Cardiac muscle cell (in vitro differentiated cells and primary cell): ENCODE results near the gene SYNCRIP. TPM values are rescaled to one million over a fixed set of nuclear protein-coding genes. Genes with fewer than 3 reads are reported as not detected.

Source experiments
- DNase-seq, 2 donors: peaks; one replicate each; pipeline versions ENCODE4 v3.0.0 to v3.0.0-alpha.2; 2010 to 2017; ENCODE audit warnings: low read depth in 1 of 2, low spot score in 1 of 2
- H3K27ac ChIP-seq: fragments of 200-600 bp; sonication (generic); 2 replicates; pipeline ENCODE4 v1.5.1; 2016
- H3K27me3 ChIP-seq: fragments of 200-600 bp; sonication (generic); 2 replicates; pipeline ENCODE4 v1.6.0; 2016; ENCODE audit warnings: control low read depth
- H3K36me3 ChIP-seq: fragments of 200-600 bp; sonication (generic); 2 replicates; pipeline ENCODE4 v1.5.1; 2016; ENCODE audit warnings: control low read depth
- H3K4me1 ChIP-seq: fragments of 200-600 bp; sonication (generic); 2 replicates; pipeline ENCODE4 v1.8.1; 2017; ENCODE audit warnings: low read depth, mild to moderate bottlenecking, mixed run types
- H3K4me3 ChIP-seq: fragments of 200-600 bp; sonication (generic); 2 replicates; pipeline ENCODE4 v1.5.1; 2016; ENCODE audit warnings: mild to moderate bottlenecking
- H3K9me3 ChIP-seq: fragments of 200-600 bp; sonication (generic); 2 replicates; pipeline ENCODE4 v1.5.1; 2017; ENCODE audit warnings: low read depth, mild to moderate bottlenecking, control low read depth
- polyA plus RNA-seq: library from polyadenylated mRNA; unstranded; fragments of >200 nt; fragmentation: Nextera tagmentation; extraction: Ambion mirVana; gene quantifications from 2 replicates; pipeline ENCODE4 v1.2.1, GENCODE V29; 2016
- total RNA-seq: library from RNA; depleted of rRNA; stranded (reverse); fragments of >200 nt; gene quantifications from 2 replicates; pipeline ENCODE4 v1.2.3, GENCODE V29; 2016
- TF ChIP-seq, protein P1 (sequence below): IDR thresholded peaks from 2 replicates; pipeline ENCODE4 v1.5.1; 2012; ENCODE audit warnings: low read depth, mild to moderate bottlenecking, low read length

The SYNCRIP gene
- total and polyA plus RNA-seq, 2 experiments from 2014 or later: 40.7 to 48.8 TPM

DNA sequence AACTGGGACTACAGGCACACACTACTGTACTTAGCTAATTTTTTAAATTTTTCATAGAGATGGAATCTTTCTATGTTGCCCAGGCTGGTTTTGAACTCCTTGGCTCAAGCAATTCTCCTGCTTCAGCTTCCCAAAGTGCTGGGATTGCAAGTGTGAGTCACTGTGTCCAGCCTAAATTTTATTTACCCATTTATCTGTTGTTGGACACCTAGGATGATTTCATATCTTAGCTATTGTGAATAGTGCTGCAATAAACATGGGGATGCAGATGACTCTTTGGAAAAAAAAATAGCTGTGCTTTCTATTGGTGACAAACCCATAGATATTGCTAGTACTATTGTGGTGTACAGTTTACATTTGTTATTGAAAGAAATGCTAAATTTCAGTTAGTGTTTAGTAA lies 19.6 kb upstream of the SYNCRIP start:
- H3K27me3 ChIP-seq: no peaks in the 10 kb centered on the region
- DNase-seq: no peak
- TF ChIP-seq, protein P1, sequence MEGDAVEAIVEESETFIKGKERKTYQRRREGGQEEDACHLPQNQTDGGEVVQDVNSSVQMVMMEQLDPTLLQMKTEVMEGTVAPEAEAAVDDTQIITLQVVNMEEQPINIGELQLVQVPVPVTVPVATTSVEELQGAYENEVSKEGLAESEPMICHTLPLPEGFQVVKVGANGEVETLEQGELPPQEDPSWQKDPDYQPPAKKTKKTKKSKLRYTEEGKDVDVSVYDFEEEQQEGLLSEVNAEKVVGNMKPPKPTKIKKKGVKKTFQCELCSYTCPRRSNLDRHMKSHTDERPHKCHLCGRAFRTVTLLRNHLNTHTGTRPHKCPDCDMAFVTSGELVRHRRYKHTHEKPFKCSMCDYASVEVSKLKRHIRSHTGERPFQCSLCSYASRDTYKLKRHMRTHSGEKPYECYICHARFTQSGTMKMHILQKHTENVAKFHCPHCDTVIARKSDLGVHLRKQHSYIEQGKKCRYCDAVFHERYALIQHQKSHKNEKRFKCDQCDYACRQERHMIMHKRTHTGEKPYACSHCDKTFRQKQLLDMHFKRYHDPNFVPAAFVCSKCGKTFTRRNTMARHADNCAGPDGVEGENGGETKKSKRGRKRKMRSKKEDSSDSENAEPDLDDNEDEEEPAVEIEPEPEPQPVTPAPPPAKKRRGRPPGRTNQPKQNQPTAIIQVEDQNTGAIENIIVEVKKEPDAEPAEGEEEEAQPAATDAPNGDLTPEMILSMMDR: no peak
- H3K9me3 ChIP-seq: no peaks in the 10 kb centered on the region
- H3K36me3 ChIP-seq: peaks cover 13% of the 10 kb centered on the region
- no peak overlapping the region for H3K4me3 ChIP-seq
- H3K27ac ChIP-seq: no peak overlapping the region
- H3K4me1 ChIP-seq: no peaks in the 10 kb centered on the region

DNA sequence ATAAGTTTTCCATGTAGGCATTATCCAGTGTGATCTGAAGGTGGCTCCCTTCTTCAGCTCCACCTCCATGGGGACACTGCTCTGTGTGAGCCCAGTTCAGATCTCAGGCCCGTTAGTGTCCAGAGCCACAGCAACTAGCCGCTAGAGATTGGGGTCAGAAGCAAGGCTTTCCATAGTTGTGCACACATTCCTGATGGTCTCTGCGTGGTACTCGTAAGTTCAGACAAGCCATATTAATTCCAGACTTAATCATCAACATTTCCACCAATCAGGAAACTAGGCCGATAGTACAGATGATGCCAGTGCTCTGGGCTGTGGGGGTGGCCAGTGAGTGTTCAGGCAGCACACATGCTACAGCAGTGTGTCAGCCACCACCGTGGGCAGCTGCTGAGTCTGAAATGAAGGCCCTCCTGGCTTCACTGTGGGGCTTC lies 17.5 kb upstream of the SYNCRIP start:
- no peak overlapping the region for H3K27ac ChIP-seq
- DNase-seq: peak in 1 of 2 donors; percentile 86

DNA sequence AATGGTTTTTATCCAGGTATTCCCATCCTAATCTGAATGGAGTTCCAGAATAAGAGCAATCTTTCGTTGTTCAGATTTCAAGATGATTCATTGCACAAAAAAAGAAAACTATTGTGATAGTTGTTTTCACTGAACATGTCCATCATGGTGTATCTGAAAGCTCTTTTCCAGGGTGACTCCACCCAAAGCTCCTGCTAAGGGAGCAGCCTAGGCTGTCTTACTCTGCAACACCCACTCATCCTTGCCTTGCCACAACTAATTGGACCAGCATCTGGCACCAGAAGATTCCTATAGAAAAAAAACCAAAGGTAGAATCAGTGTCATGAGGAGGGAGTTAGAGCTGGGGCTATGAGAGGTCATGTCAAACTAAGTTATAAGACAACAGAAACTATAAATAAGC lies 7.9 kb upstream of the SYNCRIP start:
- H3K4me3 ChIP-seq: no peak overlapping the region
- TF ChIP-seq, protein P1: no peak

More for the DNA sequence above, 17.5 kb upstream of the SYNCRIP start:
- Histone ChIP-seq H3K36me3 (peaks cover 6% of the 10 kb centered on the region), H3K4me1 (no peaks in the 10 kb centered on the region), H3K27me3 (no peaks in the 10 kb centered on the region), H3K4me3 (no peak overlapping the region), H3K9me3 (no peaks in the 10 kb centered on the region)
- TF ChIP-seq, protein P1: no peak

DNA sequence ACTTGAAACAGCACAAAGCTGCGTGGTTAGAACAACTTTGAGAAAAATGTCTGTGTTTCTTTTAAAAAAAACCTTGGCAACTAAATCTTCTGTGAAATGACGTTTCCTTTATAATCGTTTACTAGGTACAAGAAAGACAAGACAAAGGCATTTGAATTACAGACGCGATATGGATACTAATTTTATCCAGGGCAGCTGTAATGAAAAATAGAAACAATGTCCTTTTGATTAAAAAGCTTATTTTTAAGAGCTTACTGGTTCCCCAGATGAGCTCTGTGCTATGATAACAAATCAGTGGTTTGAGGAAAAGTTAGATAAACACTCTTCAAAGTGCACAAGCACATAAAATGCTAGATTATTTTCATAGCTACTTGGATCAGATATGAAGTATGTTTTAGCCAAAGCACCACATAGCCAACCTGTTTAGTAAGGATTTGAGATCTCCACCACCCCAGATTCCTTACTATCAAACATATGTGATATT lies 1.6 kb upstream of the SYNCRIP start:
- H3K4me3 ChIP-seq: peak overlapping the region; percentile 76
- TF ChIP-seq, protein P1: no peak
- H3K36me3 ChIP-seq: peaks cover 15% of the 10 kb centered on the region
- peaks cover 19% of the 10 kb centered on the region for H3K4me1 ChIP-seq
- no peak for DNase-seq
- H3K27ac ChIP-seq: peak overlapping the region; percentile 99
- no peaks in the 10 kb centered on the region for H3K27me3 ChIP-seq
- no peaks in the 10 kb centered on the region for H3K9me3 ChIP-seq

More for the DNA sequence above, 7.9 kb upstream of the SYNCRIP start:
- H3K27ac ChIP-seq: no peak overlapping the region
- no peaks in the 10 kb centered on the region for H3K9me3 ChIP-seq
- no peak for DNase-seq
- no peaks in the 10 kb centered on the region for H3K36me3 ChIP-seq
- H3K27me3 ChIP-seq: no peaks in the 10 kb centered on the region
- H3K4me1 ChIP-seq: no peaks in the 10 kb centered on the region

DNA sequence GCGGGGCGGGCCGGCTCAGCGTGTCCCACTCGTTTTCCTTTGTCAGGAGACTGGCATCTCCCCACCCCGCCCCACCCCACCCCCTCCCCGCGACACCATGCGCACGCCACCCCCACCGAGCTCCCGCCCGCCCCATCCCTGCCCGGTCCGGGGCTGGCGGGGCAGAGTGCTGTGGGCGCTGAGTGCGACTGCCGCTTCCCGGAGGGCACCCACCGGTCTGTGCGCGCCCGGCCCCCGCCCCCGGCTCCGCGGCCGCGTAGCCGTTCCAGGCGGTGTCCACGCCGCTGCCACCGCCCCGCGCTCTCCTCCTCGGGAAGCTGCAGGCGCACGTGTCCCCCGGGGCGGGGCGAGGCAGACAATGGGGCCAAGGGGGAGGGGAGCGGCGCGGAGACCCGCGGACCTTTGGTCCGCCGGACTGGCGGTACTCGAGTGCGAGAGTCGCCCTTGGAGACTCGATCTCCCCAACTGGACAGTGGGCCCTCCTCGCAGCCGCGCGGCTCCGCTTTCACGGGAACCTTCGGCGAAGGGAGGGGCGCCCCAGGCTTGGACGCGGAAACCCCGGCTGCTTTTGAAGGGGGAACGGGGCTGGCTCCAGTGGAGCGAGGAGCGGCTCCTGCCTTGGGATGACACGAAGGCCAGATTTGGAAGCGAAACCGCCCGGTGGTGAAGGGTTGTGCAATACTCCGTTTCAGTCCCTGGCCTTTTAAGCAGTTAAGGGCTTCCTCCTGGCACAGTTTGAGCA lies 1.0 kb upstream of the SYNCRIP start:
- peak; percentile 94 to 98 for DNase-seq
- Histone ChIP-seq H3K36me3 (peaks cover 21% of the 10 kb centered on the region), H3K27me3 (no peaks in the 10 kb centered on the region), H3K4me1 (peaks cover 20% of the 10 kb centered on the region), H3K9me3 (no peaks in the 10 kb centered on the region), H3K27ac (peak overlapping the region; percentile 99), H3K4me3 (peak overlapping the region; percentile 76)
- TF ChIP-seq, protein P1: no peak
